Thyroid gland (tissue), 4 donors: ENCODE data around the gene HIVEP2.

Source experiments
- CTCF ChIP-seq, 6 experiments: fragments of 200-600 bp in 3 of 6; fragments of 450-650 bp in 3 of 6; sonication (generic) in 3 of 6; IDR thresholded peaks; one replicate each; pipeline ENCODE4 v1.5.1; 2016 to 2019; ENCODE audit warnings: antibody characterized with exemption in 6 of 6, mild to moderate bottlenecking in 2 of 6, inconsistent platforms in 1 of 6, moderate library complexity in 1 of 6
- POLR2A ChIP-seq, 2 donors: fragments of 450-650 bp; IDR thresholded peaks; one replicate each; pipeline ENCODE4 v1.6.1; 2017; ENCODE audit warnings: antibody characterized with exemption in 2 of 2, mild to moderate bottlenecking in 2 of 2, moderate library complexity in 1 of 2

GRCh38 chr6:142816031-142816430 is 128.9 kb downstream of the HIVEP2 start:
- no peak for TF ChIP-seq CTCF (IDR thresholded peaks at IDR 0.05)
- TF ChIP-seq POLR2A (IDR thresholded peaks at IDR 0.05), result no peak
